NAMALWA (cell line): ENCODE measurements around the gene ZFP1.
"Not testable (repeated sequence)": the region's sequence is repeated elsewhere in the genome, so short reads cannot be mapped to it uniquely, and the experiment has no call there.

Source experiments
- DNase-seq: peaks from one replicate; pipeline ENCODE4 v3.0.0-alpha.2; 2015; ENCODE audit warnings: low spot score

Gene ZFP1

DNA sequence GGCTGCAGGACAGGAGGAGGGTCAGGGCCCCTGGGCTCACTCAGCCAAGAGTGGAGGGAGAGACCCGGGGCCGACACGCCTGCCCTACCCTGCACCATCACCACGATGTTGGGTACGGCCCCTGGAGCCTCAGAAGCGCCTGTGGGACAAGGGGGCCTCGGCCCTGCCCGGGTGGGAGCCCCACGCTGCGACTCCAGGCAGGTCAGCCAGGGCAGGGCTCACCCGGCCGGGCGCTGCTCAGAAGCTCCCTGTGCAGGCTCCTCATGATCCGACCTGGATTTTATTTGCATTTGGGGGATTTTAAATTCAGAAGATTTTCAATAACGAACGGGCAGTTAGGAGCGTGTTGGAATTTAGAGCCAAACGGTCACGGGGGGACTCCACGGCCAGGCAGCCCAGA is 56.6 kb downstream of the ZFP1 start:
- not testable (repeated sequence) for DNase-seq

DNA sequence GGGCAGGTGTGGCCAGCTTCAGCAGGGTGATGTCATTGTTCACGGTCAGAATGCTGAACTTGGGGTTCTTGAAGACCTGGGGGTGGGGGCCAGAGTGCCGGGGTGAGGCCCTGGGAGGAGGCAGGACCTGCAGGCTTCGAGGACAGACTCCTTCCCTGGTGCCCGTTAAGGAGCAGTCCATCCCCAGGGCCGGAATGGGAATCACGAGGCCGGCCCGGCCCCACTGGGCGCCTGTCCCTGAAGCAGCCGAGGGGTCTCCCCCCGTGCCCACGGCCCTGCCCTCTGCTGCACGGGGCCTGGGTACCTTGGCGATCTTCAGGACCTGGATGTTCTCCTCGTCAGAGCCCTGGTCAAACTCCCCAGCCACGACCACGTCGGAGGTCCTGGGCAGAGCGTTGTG is 57.1 kb downstream of the ZFP1 start:
- not testable (repeated sequence) for DNase-seq

DNA sequence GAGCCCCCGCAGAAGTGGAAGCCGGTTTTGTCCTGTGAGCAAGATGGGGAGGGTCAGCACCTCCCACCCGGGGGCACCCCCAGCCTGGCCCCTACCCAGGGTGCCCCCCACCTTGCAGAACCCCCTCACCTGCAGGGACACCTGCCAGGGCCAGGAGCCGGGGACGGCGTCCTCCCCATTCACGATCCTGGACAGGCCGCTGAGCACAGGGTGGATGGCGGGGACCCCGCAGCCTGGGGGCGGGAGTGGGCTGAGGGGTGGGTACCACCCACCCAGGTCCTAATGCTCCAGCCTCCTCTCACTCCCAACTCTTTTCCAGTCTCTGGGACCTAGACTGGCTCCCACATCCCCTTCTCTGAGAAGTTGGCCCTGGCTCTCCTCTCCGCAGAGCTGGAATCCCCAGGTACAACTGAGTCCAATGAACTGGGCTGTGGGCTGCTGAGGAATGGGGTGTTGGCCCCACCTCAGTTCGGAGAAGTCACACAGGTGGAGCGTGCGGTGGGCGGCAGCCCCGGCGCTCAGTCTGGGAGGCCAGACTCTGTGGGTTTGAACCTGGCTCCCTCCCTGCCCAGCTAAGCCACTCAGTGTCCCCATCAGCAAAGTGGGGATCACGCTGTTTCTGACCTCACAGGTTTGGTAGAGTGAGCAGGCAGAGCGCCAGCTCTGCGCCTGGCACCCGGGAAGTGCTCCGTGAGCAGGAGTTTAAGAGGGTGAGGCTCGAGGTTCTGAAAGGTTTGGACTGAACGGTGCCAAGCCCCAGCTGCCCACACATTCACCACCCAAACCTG is 57.8 kb downstream of the ZFP1 start:
- DNase-seq: not testable (repeated sequence)

DNA sequence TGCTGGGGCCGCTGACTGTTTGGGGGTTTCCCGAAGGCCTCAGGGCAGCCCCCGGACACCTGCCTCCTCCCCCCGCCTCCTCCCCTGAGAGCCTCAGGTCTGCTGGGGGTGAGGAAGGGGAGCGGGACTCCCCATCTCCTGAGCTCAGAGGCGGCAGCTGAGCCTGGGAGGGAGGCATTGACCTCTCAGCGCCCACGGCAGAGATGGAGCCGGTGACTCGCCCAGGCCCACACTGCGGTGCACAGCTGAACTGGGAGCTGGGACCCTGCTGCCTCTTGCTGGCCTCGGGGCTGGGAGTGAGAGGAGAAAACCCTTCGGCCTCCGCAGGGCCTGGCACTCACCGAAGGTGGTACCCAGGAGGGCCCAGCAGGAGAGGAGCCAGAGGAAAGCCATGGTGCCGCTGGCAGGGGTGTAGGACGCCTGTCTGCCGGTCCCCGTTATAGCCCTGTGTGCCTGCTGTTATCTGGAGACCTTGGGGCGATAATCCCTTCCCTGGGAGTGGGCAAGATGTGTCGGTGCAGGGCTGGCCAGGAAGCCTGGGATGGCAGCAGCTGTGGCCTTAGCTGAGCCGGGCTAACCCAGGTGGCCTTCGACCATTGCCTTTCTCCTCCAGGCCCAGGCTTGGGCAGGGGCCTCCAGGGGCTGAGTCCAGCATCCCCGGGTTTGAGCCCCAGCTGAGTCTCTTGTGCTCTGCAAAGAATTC is 58.6 kb downstream of the ZFP1 start, which contains the start of gene CTRB2:
Gene CTRB2 (minus strand): TSS at position 413 of the 703 bp plus-strand sequence. CDS start 20 bp downstream, at position 393.
- DNase-seq: no peak

DNA sequence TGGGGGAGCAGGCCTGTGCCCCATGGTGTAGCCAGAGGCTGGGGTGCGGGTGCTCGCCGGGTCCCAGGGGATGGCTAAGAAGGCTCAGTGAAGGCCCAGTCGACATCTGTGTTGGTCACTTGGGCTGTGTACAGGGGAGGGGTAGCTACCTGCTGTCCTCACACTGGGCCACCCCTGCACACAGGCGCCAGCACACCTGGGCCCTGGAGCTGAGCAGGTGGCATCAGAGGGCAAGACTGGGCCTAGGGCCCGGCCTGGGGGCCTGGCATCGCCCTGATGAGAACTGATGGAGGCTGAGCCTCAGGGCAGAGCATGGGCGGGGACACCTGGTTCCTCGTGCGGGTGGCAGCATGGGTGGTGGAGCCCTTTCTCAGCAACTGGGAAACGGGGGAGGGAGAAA is 59.5 kb downstream of the ZFP1 start:
- DNase-seq: no peak

DNA sequence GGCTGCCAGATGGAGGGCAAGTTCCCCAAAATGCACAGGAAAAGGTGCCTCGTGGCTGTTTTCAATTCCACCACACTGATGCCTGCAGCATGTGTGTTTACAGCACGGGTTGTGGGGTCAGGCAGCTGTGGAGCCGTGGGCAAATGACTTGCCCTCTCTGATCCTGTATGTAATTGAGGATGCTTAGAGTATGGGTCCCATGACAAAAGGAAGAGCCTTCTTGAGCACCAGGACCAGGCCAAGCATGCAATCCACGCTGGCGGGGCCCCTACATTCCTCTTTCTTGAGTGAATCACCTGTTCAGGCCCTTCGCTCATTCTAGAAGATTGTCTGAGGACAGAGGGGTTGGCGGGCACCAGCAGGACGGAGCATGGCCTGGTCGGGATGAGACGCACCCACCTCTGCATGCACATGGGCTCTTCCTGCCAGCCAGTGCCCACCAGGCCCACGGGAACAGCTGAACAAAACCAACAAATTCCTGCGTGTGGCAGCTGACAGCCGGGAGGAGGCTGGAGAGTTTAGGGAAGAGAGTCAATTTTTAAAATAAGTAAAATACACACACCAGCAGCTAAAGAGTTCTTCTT is 60.0 kb downstream of the ZFP1 start:
- no peak for DNase-seq

DNA sequence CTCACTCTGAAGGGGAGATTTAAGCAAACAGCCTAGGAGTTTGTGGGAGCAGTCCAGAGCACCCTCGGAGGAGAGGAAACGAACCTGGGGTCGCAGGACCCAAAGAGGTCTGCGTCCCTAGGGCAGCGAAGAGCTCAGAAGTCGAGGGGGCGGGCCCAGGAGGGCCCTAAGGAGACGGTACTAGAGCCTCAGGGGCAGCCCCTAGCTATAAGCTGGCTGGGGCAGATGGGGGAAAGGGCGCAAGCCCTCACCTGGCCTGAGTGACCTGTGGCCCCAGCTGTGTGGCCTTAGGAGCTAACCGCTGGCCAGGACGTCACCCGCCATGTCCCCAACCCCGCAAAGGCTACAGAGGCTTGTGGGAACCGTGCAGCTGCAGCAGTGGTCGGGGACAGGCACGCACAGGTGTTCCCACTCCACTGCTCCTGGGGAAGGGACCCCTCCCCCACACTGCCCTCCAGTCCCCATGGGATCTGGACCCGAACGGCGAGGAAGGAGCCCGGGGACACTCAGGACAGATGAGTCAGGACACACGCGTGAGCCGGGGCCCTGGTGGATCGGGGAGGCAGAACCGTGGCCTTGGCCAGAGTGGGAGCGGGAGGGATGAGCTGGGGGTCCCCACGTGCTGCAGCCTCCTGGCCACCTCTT is 60.7 kb downstream of the ZFP1 start:
- no peak for DNase-seq

DNA sequence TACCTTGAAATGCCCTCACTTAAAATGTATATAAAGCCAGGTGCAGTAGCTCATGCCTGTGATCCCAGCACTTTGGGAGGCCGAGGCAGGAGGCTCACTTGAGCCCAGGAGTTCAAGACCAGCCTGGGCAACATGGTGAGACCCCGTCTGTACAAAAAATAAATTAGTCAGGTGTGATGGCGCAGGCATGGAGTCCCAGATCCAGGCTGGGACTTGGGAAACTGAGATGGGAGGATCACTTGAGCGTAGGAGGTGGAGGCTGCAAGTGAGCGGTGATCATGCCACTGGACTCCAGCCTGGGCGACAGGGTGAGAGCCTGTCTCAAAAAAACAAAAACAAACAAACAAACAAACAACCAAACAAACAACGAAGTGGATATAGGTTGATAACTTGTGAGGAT is 61.2 kb downstream of the ZFP1 start:
- DNase-seq: not testable (repeated sequence)

DNA sequence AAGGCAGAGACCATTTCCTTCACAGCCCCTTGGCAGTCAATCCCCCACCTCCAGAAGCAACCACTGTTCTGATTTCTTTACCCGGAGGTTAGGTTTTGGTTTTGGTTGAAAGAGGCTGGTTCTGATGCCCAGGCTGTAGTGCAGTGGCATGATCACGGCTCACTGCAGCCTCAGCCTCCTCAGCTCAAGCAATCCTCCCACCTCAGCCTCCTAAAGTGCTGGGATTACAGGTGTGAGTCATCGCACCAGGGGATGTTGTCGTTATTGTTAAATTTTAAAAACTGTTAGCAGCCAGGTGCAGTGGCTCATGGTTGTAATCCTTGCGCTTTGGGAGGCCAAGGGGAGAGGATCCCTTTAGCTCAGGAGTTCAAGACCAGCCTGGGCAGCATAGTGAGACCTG is 61.6 kb downstream of the ZFP1 start:
- no peak for DNase-seq

DNA sequence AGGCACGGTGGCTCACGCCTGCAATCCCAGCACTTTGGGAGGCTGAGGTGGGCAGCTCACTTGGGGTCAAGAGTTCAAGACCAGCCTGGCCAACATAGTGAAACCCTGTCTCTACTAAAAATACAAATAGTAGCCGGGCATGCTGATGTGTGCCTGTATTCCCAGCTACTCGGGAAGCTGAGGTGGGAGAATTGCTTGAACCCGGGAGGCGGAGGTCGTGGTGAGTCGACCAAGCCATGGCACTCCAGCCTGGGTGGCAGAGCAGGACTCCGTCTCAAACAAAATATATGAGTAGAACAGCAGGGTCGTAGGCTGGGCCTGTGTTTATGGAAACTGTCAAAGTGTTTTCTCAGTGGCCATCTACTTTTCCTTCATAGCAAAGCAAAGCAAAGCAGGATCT is 63.0 kb downstream of the ZFP1 start:
- DNase-seq: not testable (repeated sequence)

DNA sequence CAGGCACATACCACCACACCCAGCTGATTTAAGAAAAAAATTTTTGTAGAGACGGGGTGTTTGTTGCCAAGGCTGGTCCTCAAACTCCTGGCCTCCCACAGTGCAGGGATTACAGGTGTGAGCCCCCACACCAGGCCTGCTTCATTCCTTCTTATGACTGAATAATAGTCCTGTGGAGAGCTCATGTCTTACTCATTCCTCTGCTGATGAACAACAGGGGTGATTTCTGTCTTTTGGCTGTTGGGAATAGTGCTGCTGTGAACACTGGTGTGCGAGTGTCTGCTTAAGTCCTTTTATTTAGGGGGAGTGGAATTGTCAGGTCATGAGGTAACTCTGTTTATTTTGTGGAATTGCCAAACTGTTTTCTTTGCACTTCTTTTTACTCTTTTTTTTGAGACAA is 67.8 kb downstream of the ZFP1 start:
- DNase-seq: no peak

DNA sequence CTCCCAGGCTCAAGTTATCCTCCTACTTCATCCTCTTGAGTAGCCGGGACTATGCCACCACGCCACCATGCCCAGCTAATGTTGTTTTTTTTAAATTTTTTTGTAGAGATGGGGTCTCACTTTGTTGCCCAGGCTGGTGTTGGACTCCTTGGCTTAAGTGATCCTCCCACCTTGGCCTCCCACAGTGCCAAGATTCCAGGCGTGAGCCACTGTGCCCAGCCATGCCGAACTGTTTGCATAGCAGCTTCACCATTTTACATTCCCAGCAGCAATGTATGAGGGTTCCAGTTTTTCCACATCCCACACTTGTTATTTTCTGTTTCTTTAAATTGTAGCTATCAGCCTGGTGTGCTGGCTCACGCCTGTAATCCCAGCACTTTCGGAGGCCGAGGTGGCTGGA is 68.3 kb downstream of the ZFP1 start:
- DNase-seq: no peak

DNA sequence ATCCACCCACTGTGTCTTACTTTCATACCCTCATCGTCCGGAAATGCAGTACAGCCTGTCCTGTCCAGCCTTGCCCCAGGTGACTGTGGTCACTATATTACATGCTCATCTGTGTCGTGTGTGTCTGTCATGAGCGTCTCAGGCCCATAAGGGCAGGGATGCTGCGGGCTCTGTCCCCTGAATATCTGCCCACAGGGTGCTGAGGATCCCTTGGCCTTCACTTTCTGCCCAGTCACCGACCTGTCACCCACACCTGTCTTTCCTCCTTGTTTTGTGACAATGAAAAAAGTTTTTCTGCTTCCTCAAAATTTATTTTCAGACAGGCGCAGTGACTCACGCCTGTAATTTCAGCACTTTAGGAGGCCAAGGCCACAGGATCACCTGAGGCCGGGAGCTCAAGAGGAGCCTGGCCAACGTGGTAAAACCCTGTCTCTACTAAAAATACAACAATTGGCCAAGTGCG is 69.1 kb downstream of the ZFP1 start:
- DNase-seq: no peak

DNA sequence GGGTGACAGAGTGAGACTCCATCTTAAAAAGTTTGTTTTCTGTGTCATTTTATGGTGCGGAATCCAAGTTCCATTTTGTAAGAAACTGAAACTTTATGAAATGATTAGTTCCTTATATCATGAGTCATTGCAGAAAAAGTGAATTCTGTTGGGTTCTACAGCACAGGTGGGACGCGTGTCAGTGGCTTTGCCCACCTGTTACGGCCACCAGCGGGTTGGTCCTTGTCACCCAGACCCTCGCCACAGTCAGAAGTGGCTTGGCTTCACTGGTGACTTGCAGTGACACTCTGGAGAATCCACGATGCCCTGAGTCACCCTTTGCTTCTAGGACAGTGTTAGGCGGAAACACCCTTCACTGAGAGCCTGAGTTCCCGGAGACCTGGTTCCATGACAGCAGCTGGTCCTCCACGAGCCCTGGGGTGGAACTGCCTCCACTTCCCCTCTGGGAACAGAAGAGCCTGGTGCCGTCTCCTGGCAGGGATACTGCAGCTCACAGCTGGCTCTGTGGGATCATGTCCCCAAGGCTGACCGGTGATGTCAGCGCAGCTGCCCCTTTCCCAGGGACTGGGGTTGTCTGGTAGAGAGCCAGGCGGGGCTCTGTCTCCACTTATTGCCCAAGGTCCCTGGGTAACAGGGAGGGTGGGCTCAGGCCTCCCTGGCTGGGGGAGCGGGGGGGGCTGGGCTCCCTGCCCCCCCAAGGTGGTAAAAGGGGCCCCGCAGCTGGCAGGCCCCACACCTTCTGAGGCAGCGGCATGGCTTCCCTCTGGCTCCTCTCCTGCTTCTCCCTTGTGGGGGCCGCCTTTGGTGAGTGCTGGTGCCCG is 70.1 kb downstream of the ZFP1 start, which contains the start of gene CTRB1:
Gene CTRB1 (plus strand): TSS at position 733 of the 821 bp plus-strand sequence. CDS start 20 bp downstream, at position 753.
- no peak for DNase-seq

DNA sequence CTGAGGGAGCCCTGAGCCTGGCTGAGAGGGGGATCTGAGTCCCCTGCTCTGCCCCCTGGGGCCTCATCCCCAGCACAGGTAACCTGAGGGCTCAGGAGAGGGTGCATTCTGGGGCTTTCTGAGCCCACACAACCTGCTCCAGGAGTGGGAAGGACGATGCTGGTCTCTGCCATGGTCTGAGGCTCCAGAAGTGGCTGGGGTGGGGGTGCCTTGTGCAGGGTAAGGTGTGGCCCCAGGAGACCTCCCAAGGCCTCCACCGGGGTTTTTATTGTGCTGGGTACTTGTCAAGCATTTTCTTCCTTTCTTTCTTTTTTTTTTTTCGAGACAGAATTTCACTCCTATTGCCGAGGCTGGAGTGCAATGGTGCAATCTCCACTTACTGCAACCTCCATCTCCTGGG is 70.8 kb downstream of the ZFP1 start:
- DNase-seq: no peak

DNA sequence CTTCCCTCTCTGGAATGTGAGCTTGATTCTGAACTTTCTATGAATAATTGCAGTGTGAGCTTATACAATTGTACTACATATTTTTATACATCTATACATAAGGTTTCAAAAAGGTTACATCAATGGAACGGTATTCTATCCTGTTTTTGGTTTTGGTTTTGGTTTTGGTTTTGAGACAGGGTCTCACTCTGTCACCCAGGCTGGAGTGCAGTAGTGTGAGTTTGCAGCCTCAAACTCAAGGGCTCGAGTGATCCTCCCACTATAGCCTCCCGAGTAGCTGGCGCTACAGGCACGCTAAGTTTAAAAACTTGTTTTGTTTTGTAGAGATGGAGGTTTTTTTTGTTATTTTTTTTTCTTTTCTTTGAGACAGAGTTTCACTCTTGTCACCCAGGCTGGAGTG is 71.5 kb downstream of the ZFP1 start:
- peak; percentile 44 for DNase-seq
